Subcutaneous abdominal adipose tissue (tissue), 5 donors: ENCODE results near the gene NDUFS3.
A peak's percentile ranks its signal among the peaks of the same experiment; 100 is the strongest.

Experiments used
- H3K27ac ChIP-seq: one replicate; pipeline ENCODE4 v1.7.0; 2013; ENCODE audit warnings: low read depth, mild to moderate bottlenecking, inconsistent platforms, low read length, moderate library complexity
- H3K27me3 ChIP-seq, 5 donors: one replicate each; pipeline ENCODE4 v1.7.0; 2013; ENCODE audit warnings: low read length in 5 of 5, inconsistent platforms in 1 of 5; ENCODE audit not compliant: control insufficient read depth in 5 of 5, insufficient read depth in 4 of 5
- H3K36me3 ChIP-seq, 5 donors: one replicate each; pipeline ENCODE4 v1.7.0; 2013; ENCODE audit warnings: low read length in 5 of 5; ENCODE audit not compliant: control insufficient read depth in 5 of 5, insufficient read depth in 5 of 5
- H3K4me1 ChIP-seq, 5 donors: one replicate each; pipeline ENCODE4 v1.7.0; 2013; ENCODE audit warnings: low read length in 5 of 5, mild to moderate bottlenecking in 3 of 5, moderate library complexity in 1 of 5; ENCODE audit not compliant: control insufficient read depth in 5 of 5, insufficient read depth in 5 of 5
- H3K4me3 ChIP-seq, 5 donors: one replicate each; pipeline ENCODE4 v1.7.0; 2013; ENCODE audit warnings: low read length in 5 of 5, low read depth in 1 of 5
- H3K9ac ChIP-seq, 5 donors: one replicate each; pipeline ENCODE4 v1.7.0; 2013; ENCODE audit warnings: low read length in 5 of 5, mild to moderate bottlenecking in 4 of 5, moderate library complexity in 3 of 5
- H3K9me3 ChIP-seq, 5 donors: one replicate each; pipeline ENCODE4 v1.7.0; 2013; ENCODE audit warnings: low read length in 5 of 5; ENCODE audit not compliant: control insufficient read depth in 5 of 5
- donor health status: healthy.
- donor health status: healthy.
- donor health status: healthy.
- donor health status: healthy.
- donor health status: healthy.

Gene NDUFS3

DNA sequence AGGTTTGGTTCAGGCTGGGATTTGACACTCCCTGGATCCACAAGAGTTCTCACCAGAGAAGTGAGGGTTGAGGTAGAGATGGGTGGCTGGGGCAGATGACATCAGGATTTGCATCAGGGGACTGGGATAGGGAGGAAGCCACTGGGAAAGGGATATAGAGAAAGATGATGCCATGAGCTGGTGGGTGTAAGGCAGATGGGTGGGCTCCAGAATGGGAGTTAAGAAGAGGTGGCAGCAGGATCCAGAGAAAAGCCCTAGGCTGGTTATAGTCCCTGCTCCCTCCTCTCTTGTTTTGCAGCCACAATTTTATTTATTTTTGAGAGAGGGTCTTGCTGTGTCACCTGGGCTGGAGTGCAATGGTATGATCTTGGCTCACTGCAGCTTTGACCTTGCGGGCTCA, 17.1 kb downstream of the NDUFS3 start:
- Histone ChIP-seq H3K9ac (no peak overlapping the region), H3K9me3 (peaks cover 0 to 2% (median 0%) of the 10 kb centered on the region in 5 donors), H3K4me3 (no peak overlapping the region), H3K27me3 (peaks cover 14 to 35% (median 26%) of the 10 kb centered on the region in 5 donors), H3K4me1 (peaks cover 0 to 26% (median 15%) of the 10 kb centered on the region in 5 donors), H3K27ac (no peak overlapping the region), H3K36me3 (no peaks in the 10 kb centered on the region)

- Histone ChIP-seq H3K9ac (no peak overlapping the region), H3K4me1 (peaks cover 0 to 10% (median 7%) of the 10 kb centered on the region in 5 donors), H3K27ac (no peak overlapping the region), H3K27me3 (peaks cover 0 to 6% (median 3%) of the 10 kb centered on the region in 5 donors), H3K4me3 (no peak overlapping the region), H3K36me3 (peaks cover 0 to 4% (median 0%) of the 10 kb centered on the region in 5 donors), H3K9me3 (no peaks in the 10 kb centered on the region)
These were observed 21.0 kb downstream of the NDUFS3 start for GRCh38 chr11:47599902-47600301.

- H3K9me3 ChIP-seq, result no peaks in the 10 kb centered on the region
These were observed 24.4 kb downstream of the NDUFS3 start for GRCh38 chr11:47603295-47603694.

GRCh38 chr11:47605921-47606320, 27.0 kb downstream of the NDUFS3 start:
- peaks cover 0 to 18% (median 10%) of the 10 kb centered on the region in 5 donors for H3K36me3 ChIP-seq
- H3K27ac ChIP-seq, result no peak overlapping the region
- no peaks in the 10 kb centered on the region for H3K27me3 ChIP-seq
- no peak overlapping the region for H3K9ac ChIP-seq
- no peaks in the 10 kb centered on the region for H3K9me3 ChIP-seq
- no peak overlapping the region for H3K4me3 ChIP-seq
- H3K4me1 ChIP-seq, result peaks cover 0 to 22% (median 18%) of the 10 kb centered on the region in 5 donors

More at GRCh38 chr11:47603295-47603694, 24.4 kb downstream of the NDUFS3 start:
- no peaks in the 10 kb centered on the region for H3K27me3 ChIP-seq
- peaks cover 0 to 4% (median 2%) of the 10 kb centered on the region in 5 donors for H3K36me3 ChIP-seq
- peaks cover 0 to 28% (median 23%) of the 10 kb centered on the region in 5 donors for H3K4me1 ChIP-seq
- H3K4me3 ChIP-seq, result no peak overlapping the region
- no peak overlapping the region for H3K27ac ChIP-seq
- H3K9ac ChIP-seq, result no peak overlapping the region

DNA sequence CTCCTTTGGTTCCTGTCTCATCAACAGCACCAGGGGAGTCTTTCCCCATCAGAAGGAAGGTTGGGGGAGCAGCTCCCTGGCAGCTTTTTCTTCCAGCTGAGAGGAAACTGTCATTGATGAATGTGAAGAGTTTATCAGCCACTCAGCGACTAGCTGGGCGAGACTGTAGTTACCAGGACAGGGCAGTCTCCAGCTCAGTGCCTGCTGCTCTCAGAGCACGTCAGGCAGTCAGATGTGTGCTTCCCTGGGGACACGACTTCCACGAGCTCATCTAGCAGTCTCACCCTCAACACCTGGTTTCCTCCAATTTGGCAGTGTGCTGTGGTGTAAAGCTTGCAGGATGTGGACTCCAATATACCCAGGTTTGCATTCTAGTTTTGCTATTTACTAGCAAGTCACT, 27.9 kb downstream of the NDUFS3 start:
- Histone ChIP-seq H3K4me1 (peaks cover 0 to 30% (median 26%) of the 10 kb centered on the region in 5 donors), H3K27ac (no peak overlapping the region), H3K36me3 (peaks cover 0 to 25% (median 10%) of the 10 kb centered on the region in 5 donors), H3K9me3 (no peaks in the 10 kb centered on the region), H3K4me3 (no peak overlapping the region), H3K27me3 (no peaks in the 10 kb centered on the region), H3K9ac (no peak overlapping the region)

DNA sequence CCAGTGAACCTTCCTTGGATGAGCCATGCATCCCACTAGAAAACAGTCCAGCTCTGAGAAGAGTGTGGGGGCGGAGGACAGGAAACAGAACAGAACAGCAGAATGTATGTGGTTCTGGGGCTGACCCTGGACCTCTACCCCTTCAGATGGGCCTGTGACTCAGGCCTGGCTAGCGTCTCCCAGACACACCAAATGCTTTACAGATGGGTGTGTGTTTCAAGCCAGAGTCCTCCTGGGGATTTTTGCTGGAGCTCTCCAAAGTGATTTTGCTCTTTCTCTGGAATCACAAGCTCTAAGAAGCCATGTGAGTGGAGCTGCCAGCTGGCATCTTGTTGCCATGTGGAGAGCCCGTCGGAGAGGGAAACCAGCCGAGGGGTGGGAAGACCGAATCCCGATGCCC, 28.5 kb downstream of the NDUFS3 start:
- Histone ChIP-seq H3K36me3 (peaks cover 0 to 25% (median 10%) of the 10 kb centered on the region in 5 donors), H3K9me3 (no peaks in the 10 kb centered on the region), H3K27ac (peak overlapping the region; percentile 7), H3K9ac (no peak overlapping the region), H3K27me3 (no peaks in the 10 kb centered on the region), H3K4me1 (peaks cover 0 to 33% (median 29%) of the 10 kb centered on the region in 5 donors), H3K4me3 (no peak overlapping the region)

- Histone ChIP-seq H3K9ac (no peak overlapping the region), H3K27me3 (no peaks in the 10 kb centered on the region), H3K36me3 (peaks cover 0 to 20% (median 10%) of the 10 kb centered on the region in 5 donors), H3K4me3 (no peak overlapping the region), H3K27ac (no peak overlapping the region), H3K9me3 (no peaks in the 10 kb centered on the region), H3K4me1 (peaks cover 0 to 37% (median 29%) of the 10 kb centered on the region in 5 donors)
These were observed 30.8 kb downstream of the NDUFS3 start for GRCh38 chr11:47609675-47610074.

DNA sequence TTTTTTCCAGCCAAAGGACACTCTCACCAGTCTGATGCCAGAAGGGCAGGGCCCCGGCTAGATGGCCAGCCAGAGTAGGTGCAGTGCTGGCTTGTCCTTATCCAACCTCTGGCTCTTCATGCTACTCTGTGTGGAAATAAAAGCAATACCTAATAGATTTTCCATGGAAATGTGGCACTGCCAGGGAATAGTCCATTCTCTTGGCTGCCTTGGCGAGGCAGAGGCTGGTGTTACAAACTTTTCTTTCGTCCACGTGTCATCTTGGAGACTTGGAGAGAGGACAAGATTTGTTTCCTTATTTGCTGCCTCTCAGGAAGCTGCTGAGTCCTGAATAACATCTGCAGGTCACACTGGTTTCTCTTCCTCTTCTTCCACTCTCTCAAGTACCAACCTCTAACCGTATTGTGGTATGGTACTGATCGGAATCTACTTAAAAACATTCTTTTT, 32.5 kb downstream of the NDUFS3 start:
- Histone ChIP-seq H3K27me3 (no peaks in the 10 kb centered on the region), H3K4me3 (no peak overlapping the region), H3K36me3 (peaks cover 0 to 20% (median 6%) of the 10 kb centered on the region in 5 donors), H3K9me3 (no peaks in the 10 kb centered on the region), H3K9ac (peak overlapping the region in 1 of 5 donors; percentile 24), H3K27ac (no peak overlapping the region), H3K4me1 (peaks cover 0 to 43% (median 30%) of the 10 kb centered on the region in 5 donors)

GRCh38 chr11:47615249-47615648, 36.4 kb downstream of the NDUFS3 start:
- H3K9me3 ChIP-seq, result no peaks in the 10 kb centered on the region
- H3K9ac ChIP-seq, result no peak overlapping the region
- H3K27ac ChIP-seq, result no peak overlapping the region
- H3K4me3 ChIP-seq, result no peak overlapping the region
- H3K27me3 ChIP-seq, result no peaks in the 10 kb centered on the region
- peaks cover 1 to 30% (median 29%) of the 10 kb centered on the region in 5 donors for H3K4me1 ChIP-seq
- H3K36me3 ChIP-seq, result peaks cover 5 to 26% (median 14%) of the 10 kb centered on the region in 5 donors

- no peaks in the 10 kb centered on the region for H3K9me3 ChIP-seq
- H3K4me3 ChIP-seq, result no peak overlapping the region
- peaks cover 12 to 29% (median 26%) of the 10 kb centered on the region in 5 donors for H3K36me3 ChIP-seq
- H3K9ac ChIP-seq, result peak overlapping the region in 1 of 5 donors; percentile 58
- H3K27ac ChIP-seq, result peak overlapping the region; percentile 77
- H3K4me1 ChIP-seq, result peaks cover 1 to 31% (median 21%) of the 10 kb centered on the region in 5 donors
- no peaks in the 10 kb centered on the region for H3K27me3 ChIP-seq
These were observed 38.0 kb downstream of the NDUFS3 start for GRCh38 chr11:47616726-47617416.
